Measurements from ENCODE around the gene HMG20B.
"Not testable (repeated sequence)": the region's sequence is repeated elsewhere in the genome, so short reads cannot be mapped to it uniquely, and the experiment has no call there.

HMG20B gene

GRCh38 chr19:3572855-3573161, at the start of gene HMG20B:
Gene HMG20B (plus strand): TSS chr19:3572944. CDS start chr19:3573310, 366 bp downstream.
- DNase-seq: no peak

GRCh38 chr19:3523361-3524077, 49.2 kb upstream of the HMG20B start:
- no peak for DNase-seq

GRCh38 chr19:3524078-3524842, 48.5 kb upstream of the HMG20B start:
- DNase-seq: no peak

- no peak for DNase-seq
Measured at GRCh38 chr19:3524904-3525451, 47.8 kb upstream of the HMG20B start.

GRCh38 chr19:3526507-3527237, 46.1 kb upstream of the HMG20B start:
- DNase-seq: no peak

- DNase-seq: no peak
Measured at GRCh38 chr19:3527238-3527910, 45.4 kb upstream of the HMG20B start.

GRCh38 chr19:3528080-3528479, 44.7 kb upstream of the HMG20B start:
- DNase-seq: no peak

- no peak for DNase-seq
Measured at GRCh38 chr19:3528539-3529211, 44.1 kb upstream of the HMG20B start.

- not testable (repeated sequence) for DNase-seq
Measured at GRCh38 chr19:3529299-3529698, 43.4 kb upstream of the HMG20B start.

GRCh38 chr19:3530389-3530788, 42.4 kb upstream of the HMG20B start:
- DNase-seq: no peak

GRCh38 chr19:3531716-3532115, 41.0 kb upstream of the HMG20B start:
- no peak for DNase-seq

- DNase-seq: no peak
Measured at GRCh38 chr19:3532154-3532786, 40.5 kb upstream of the HMG20B start.

GRCh38 chr19:3533033-3533432, 39.7 kb upstream of the HMG20B start:
- no peak for DNase-seq

GRCh38 chr19:3533563-3534216, 39.1 kb upstream of the HMG20B start:
- DNase-seq: no peak

GRCh38 chr19:3534375-3535234, 38.1 kb upstream of the HMG20B start:
- no peak for DNase-seq

GRCh38 chr19:3535235-3535535, 37.6 kb upstream of the HMG20B start:
- no peak for DNase-seq

GRCh38 chr19:3535563-3535965, 37.2 kb upstream of the HMG20B start:
- DNase-seq: no peak

GRCh38 chr19:3535981-3536380, 36.8 kb upstream of the HMG20B start:
- DNase-seq: no peak

GRCh38 chr19:3536429-3537100, 36.2 kb upstream of the HMG20B start:
- no peak for DNase-seq

- DNase-seq: no peak
Measured at GRCh38 chr19:3537101-3537437, 35.7 kb upstream of the HMG20B start.
